Skeletal muscle tissue (tissue), 4 donors: ENCODE data around the gene RACK1. TPM values are rescaled to one million over a fixed set of nuclear protein-coding genes. Genes with fewer than 3 reads are reported as not detected.

Experiments used
- H3K27ac ChIP-seq: one replicate; pipeline ENCODE4 v1.7.0; 2013; ENCODE audit warnings: mild to moderate bottlenecking, low read depth, low read length, inconsistent platforms
- H3K27me3 ChIP-seq, 3 donors: one replicate each; pipeline ENCODE4 v1.7.0; 2013; ENCODE audit warnings: low read length in 3 of 3; ENCODE audit not compliant: control insufficient read depth in 3 of 3, insufficient read depth in 3 of 3
- H3K36me3 ChIP-seq, 3 donors: one replicate each; pipeline ENCODE4 v1.7.0; 2013; ENCODE audit warnings: low read length in 3 of 3; ENCODE audit not compliant: control insufficient read depth in 3 of 3, insufficient read depth in 3 of 3
- H3K4me1 ChIP-seq, 3 donors: one replicate each; pipeline ENCODE4 v1.7.0; 2013; ENCODE audit warnings: low read length in 3 of 3, mild to moderate bottlenecking in 3 of 3; ENCODE audit not compliant: control insufficient read depth in 3 of 3, insufficient read depth in 3 of 3
- H3K4me3 ChIP-seq, 3 donors: one replicate each; pipeline ENCODE4 v1.7.0; 2013; ENCODE audit warnings: low read length in 3 of 3
- H3K9ac ChIP-seq, 3 donors: one replicate each; pipeline ENCODE4 v1.7.0; 2013; ENCODE audit warnings: low read length in 3 of 3, mild to moderate bottlenecking in 3 of 3, moderate library complexity in 2 of 3, low read depth in 1 of 3
- H3K9me3 ChIP-seq, 3 donors: one replicate each; pipeline ENCODE4 v1.7.0; 2013; ENCODE audit warnings: low read length in 3 of 3; ENCODE audit not compliant: control insufficient read depth in 3 of 3
- total RNA-seq: library from RNA; depleted of rRNA; stranded (reverse); fragments of >200 nt; gene quantifications from one replicate; pipeline ENCODE4 v1.2.3, GENCODE V29; 2014
- donor health status: Osteomylitis.

RACK1 gene
- total RNA-seq, 1 donor from 2014 or later = 4,748 TPM

GRCh38 chr5:181223058-181223728, 20.5 kb downstream of the RACK1 start, which contains the start of gene TRIM41:
TSS of gene TRIM41 (plus strand) at chr5:181223281. CDS start at chr5:181224000, 719 bp downstream.
- Histone ChIP-seq H3K9me3 (no peaks in the 10 kb centered on the region), H3K4me1 (peaks cover 16 to 28% (median 22%) of the 10 kb centered on the region in 3 donors), H3K27ac (peak within 1 kb of the TSS; percentile 92), H3K36me3 (peaks cover 0 to 3% (median 3%) of the 10 kb centered on the region in 3 donors), H3K4me3 (peak within 1 kb of the TSS; percentile 92 to 94 (median 93)), H3K27me3 (no peaks in the 10 kb centered on the region), H3K9ac (peak within 1 kb of the TSS; percentile 88 to 94 (median 91))

- peaks cover 18 to 33% (median 24%) of the 10 kb centered on the region in 3 donors for H3K4me1 ChIP-seq
- peaks cover 0 to 3% (median 3%) of the 10 kb centered on the region in 3 donors for H3K36me3 ChIP-seq
- no peaks in the 10 kb centered on the region for H3K27me3 ChIP-seq
- no peaks in the 10 kb centered on the region for H3K9me3 ChIP-seq
- peak overlapping the region; percentile 92 to 94 (median 93) for H3K4me3 ChIP-seq
- peak overlapping the region; percentile 88 to 94 (median 91) for H3K9ac ChIP-seq
- peak overlapping the region; percentile 92 for H3K27ac ChIP-seq
Measured at GRCh38 chr5:181222630-181223057, 21.1 kb downstream of the RACK1 start.

GRCh38 chr5:181221792-181222629, 21.7 kb downstream of the RACK1 start:
- H3K9ac ChIP-seq = peak overlapping the region; percentile 88 to 94 (median 91)
- H3K27me3 ChIP-seq = no peaks in the 10 kb centered on the region
- peaks cover 0 to 2% (median 1%) of the 10 kb centered on the region in 3 donors for H3K36me3 ChIP-seq
- H3K4me1 ChIP-seq = peaks cover 24 to 39% (median 31%) of the 10 kb centered on the region in 3 donors
- no peaks in the 10 kb centered on the region for H3K9me3 ChIP-seq
- H3K27ac ChIP-seq = peak overlapping the region; percentile 92
- peak overlapping the region; percentile 92 to 94 (median 93) for H3K4me3 ChIP-seq

- Histone ChIP-seq H3K4me1 (peaks cover 25 to 41% (median 32%) of the 10 kb centered on the region in 3 donors), H3K27me3 (no peaks in the 10 kb centered on the region), H3K9me3 (no peaks in the 10 kb centered on the region), H3K36me3 (no peaks in the 10 kb centered on the region), H3K4me3 (no peak overlapping the region), H3K27ac (no peak overlapping the region), H3K9ac (peak overlapping the region in 1 of 3 donors; percentile 94)
Measured at GRCh38 chr5:181221105-181221791, 22.5 kb downstream of the RACK1 start.

- no peaks in the 10 kb centered on the region for H3K9me3 ChIP-seq
- H3K9ac ChIP-seq = no peak overlapping the region
- H3K27me3 ChIP-seq = no peaks in the 10 kb centered on the region
- no peak overlapping the region for H3K4me3 ChIP-seq
- H3K27ac ChIP-seq = no peak overlapping the region
- peaks cover 27 to 38% (median 30%) of the 10 kb centered on the region in 3 donors for H3K4me1 ChIP-seq
- no peaks in the 10 kb centered on the region for H3K36me3 ChIP-seq
Measured at GRCh38 chr5:181220178-181220515, 23.6 kb downstream of the RACK1 start.

GRCh38 chr5:181219262-181220177, 24.2 kb downstream of the RACK1 start:
- Histone ChIP-seq H3K4me1 (peaks cover 27 to 36% (median 29%) of the 10 kb centered on the region in 3 donors), H3K36me3 (no peaks in the 10 kb centered on the region), H3K27ac (no peak overlapping the region), H3K9ac (no peak overlapping the region), H3K9me3 (no peaks in the 10 kb centered on the region), H3K4me3 (no peak overlapping the region), H3K27me3 (no peaks in the 10 kb centered on the region)

GRCh38 chr5:181218795-181219124, 24.9 kb downstream of the RACK1 start:
- Histone ChIP-seq H3K4me3 (peak overlapping the region in 2 of 3 donors; percentile 13 to 70), H3K4me1 (peaks cover 20 to 32% (median 27%) of the 10 kb centered on the region in 3 donors), H3K9ac (no peak overlapping the region), H3K27me3 (no peaks in the 10 kb centered on the region), H3K36me3 (no peaks in the 10 kb centered on the region), H3K9me3 (no peaks in the 10 kb centered on the region), H3K27ac (peak overlapping the region; percentile 59)

GRCh38 chr5:181217803-181218062, 26.0 kb downstream of the RACK1 start:
- Histone ChIP-seq H3K9me3 (no peaks in the 10 kb centered on the region), H3K27me3 (no peaks in the 10 kb centered on the region), H3K4me1 (peaks cover 29 to 43% (median 32%) of the 10 kb centered on the region in 3 donors), H3K9ac (peak overlapping the region; percentile 68 to 77 (median 72)), H3K27ac (peak overlapping the region; percentile 59), H3K4me3 (peak overlapping the region; percentile 59 to 76 (median 70)), H3K36me3 (no peaks in the 10 kb centered on the region)

- Histone ChIP-seq H3K27ac (peak overlapping the region; percentile 59), H3K9me3 (no peaks in the 10 kb centered on the region), H3K36me3 (no peaks in the 10 kb centered on the region), H3K9ac (peak overlapping the region; percentile 68 to 77 (median 72)), H3K27me3 (no peaks in the 10 kb centered on the region), H3K4me3 (peak overlapping the region; percentile 59 to 76 (median 70)), H3K4me1 (peaks cover 29 to 45% (median 31%) of the 10 kb centered on the region in 3 donors)
Measured at GRCh38 chr5:181217111-181217802, 26.4 kb downstream of the RACK1 start.
